GM12873 (cell line): ENCODE results near the gene ST6GALNAC6.

ENCODE experiments used
- TF ChIP-seq, protein P1 (sequence below): IDR thresholded peaks from 2 replicates; pipeline ENCODE4 v1.5.1; 2012; ENCODE audit warnings: low read depth, mild to moderate bottlenecking, moderate library complexity, low read length, control low read depth; ENCODE audit not compliant: insufficient read depth; ENCODE audit errors: missing control alignments

ST6GALNAC6 gene

DNA sequence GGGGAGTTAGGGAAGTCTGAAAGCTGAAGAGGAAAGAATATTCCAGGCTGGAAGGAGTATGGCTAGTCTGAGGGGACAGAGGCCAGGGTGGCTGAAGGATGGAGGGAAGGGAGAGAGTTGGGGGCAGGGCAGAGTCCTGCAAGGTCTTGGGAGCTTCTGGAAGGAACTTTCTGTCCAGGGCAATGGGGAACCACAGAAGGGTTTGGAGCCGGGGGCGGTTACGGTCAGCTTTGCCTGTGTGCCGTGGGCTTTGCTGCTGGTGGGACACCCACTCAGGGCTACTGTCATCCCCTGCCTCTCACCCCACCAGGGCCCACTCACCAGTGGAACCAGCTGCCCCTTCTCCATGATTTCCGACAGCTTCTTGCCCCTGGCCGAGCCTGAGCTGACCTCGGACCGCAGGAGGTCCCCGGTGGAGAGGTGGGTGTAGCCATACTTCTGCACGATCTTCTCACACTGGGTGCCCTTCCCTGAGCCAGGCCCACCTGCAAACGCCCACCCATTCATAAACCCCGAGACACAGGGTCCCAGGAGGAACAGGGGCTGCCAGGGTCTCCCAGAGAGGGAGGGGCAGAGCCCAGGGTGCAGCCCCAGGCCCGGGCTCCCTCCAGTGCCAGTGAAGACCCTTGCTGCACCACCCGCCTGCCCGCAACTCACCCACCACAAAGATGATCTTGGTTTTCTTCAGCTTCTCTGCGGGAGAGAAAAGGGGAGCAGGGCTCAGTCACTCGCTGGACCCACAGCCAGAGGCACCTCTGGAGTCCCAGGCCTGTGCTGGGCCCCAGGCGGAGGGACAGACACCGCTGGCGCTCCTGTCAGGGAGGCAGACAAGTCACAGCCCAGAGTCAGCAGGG, 26.8 kb downstream of the ST6GALNAC6 start:
- TF ChIP-seq, protein P1, sequence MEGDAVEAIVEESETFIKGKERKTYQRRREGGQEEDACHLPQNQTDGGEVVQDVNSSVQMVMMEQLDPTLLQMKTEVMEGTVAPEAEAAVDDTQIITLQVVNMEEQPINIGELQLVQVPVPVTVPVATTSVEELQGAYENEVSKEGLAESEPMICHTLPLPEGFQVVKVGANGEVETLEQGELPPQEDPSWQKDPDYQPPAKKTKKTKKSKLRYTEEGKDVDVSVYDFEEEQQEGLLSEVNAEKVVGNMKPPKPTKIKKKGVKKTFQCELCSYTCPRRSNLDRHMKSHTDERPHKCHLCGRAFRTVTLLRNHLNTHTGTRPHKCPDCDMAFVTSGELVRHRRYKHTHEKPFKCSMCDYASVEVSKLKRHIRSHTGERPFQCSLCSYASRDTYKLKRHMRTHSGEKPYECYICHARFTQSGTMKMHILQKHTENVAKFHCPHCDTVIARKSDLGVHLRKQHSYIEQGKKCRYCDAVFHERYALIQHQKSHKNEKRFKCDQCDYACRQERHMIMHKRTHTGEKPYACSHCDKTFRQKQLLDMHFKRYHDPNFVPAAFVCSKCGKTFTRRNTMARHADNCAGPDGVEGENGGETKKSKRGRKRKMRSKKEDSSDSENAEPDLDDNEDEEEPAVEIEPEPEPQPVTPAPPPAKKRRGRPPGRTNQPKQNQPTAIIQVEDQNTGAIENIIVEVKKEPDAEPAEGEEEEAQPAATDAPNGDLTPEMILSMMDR = no peak

DNA sequence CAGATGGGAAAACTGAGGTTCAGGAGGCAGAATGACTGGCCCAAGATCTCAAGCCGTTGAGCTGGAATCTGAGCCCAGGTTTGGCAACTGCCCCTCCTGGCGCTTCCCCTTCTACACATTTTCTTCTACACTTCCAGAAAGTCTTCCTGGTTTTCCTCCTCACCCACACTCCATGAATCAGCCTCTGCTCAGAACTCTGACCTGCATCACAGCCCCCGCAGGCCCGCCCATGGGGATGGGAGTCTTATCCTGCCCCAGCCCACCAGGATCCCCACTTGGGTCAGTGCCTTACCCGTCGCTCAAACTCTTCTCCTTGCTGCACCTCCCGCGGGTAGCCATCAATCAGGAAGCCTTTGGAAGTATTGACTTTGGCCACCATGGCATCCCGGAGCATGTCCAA, 27.9 kb downstream of the ST6GALNAC6 start:
- TF ChIP-seq, protein P1 = no peak

DNA sequence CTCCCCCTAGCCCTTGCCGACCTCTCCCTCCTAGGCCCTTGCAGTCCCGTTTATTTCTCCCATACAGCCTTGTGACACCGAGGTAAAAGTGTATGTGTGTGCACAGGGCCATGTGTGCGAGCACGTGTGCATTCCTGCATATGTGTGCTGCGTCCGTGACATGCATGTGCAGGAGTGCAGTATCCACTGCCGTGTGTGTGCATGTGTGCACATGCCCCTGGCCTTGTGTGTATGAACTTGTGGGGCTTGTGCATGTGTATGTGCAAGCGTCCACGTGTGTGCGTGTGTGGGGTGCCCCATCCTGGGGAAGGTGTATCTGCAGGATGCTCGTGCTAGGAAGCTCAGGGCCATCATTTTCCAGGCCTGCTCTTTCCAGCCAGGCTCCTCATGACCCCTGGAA, 28.5 kb downstream of the ST6GALNAC6 start:
- TF ChIP-seq, protein P1 = no peak

DNA sequence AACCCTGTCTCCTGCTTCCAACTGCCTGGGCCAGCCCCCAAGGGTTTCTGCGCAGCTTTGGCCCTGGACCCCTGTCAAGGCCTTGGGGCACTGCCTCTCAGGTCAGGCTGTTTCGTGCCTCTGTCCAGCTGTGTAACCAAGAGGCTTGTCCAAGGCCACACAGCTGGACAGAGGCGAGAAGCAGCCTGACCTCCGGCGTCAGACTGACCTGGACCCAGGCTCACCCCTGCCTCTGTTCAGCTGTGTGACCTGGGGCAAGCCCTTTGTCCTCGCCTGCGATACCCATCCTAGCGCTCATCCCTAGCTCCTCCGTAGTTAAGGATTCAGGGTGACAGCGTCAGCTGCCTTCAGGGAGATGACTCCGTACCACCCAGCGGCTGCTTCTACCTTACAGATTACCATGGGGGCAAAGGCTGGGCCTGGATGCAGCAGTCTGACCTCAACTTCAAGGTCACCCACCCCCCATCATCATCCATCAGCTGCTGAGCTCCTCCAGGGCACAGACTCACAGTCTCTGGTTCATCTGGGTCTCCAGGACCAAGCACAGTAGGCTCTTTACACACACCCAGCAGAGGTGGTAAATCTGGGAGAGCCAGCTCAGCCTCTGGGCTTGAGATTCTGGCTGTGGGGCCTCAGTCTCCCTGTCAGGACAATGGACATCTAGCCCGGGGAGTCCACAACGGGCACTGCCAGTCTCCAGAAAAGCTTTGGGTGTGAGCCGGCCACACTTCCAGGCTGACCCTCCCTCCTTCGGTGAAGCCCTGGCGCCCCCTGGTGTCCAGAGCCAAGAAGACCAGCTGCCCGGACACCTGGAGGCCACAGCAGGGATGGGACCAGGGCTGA, 29.9 kb downstream of the ST6GALNAC6 start:
- TF ChIP-seq, protein P1 = peak; percentile 93

DNA sequence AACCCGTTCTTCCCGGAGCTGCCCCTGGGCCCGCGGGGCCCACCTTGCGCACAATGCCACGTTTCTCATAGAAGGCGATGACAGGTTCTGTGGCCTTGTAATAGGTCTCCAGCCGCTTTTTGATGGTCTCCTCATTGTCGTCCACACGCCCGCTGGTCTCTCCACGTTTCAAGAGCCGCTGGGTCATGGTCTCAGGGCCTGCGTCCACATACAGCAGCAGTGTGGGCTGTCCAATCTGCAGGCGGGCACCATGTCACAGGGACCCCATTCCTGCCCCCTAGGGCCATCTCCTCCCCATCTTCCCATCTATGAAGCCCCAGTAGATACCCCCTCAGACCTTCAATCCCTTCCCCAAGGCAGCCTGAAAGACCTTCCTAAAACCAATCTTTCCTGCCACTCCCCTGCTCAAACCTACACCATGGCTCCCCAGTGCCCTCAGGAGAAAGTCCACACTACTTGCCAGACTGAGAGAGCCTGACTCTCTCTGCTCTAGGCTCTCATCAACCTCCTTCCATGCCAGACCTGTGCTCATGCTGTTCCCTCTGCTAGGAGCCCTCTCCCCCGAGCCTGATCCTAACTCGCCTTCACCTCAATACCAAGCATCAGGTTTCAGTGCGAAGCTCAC, 31.0 kb downstream of the ST6GALNAC6 start:
- TF ChIP-seq, protein P1 = no peak

DNA sequence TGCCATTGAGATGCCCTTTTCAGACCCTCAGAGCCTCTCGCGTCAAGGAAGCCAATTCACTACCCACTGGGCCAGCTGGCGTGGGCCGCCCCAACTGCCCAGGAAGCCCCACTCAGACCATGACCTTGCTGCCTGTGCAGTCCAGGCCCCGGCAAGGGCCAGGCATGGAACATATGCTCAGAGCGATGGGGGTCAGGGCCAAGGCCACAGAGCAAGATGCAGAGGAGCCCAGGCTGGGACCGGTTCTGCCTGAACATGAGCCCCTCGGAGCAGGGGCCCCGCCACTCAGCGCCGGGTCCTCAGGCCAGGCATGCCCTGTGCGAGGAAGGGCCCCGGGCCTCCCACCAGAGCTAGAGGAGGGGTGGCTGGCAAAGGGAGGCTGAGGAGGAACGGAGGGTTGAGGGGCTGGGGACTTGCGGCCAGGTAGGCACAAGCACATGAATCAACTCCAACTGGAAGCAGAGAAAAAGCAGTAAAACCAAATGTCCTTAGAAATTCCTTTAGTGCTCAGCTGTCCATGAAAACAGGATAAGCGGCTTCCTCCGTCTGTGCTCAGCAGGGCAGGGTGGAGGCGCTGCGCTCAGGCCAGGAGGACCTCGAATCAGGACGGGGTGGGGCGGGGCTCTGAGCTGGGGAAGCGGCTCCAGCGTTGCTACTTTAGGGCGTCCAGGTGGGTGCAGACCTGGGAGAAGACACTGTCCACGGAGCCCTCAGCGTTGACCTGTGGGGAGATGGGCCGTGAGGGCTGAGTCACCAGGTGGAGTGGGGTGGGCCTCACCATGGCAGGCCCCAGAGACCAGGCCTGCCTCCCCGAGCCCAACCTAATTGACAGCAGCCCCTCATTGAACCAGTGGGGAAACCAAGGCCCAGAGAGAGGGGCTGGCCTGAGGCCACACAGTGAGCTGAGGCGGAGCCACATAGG, 31.8 kb downstream of the ST6GALNAC6 start:
- TF ChIP-seq, protein P1 = no peak
